Fibroblast of mammary gland (primary cell): ENCODE data around the gene PTOV1.

Experiments
- DNase-seq: peaks from one replicate; pipeline ENCODE4 v3.0.0-alpha.2; 2010; ENCODE audit warnings: low read depth
- H3K4me3 ChIP-seq: 2 replicates; pipeline ENCODE4 v1.5.1; 2011; ENCODE audit warnings: low read depth, mild to moderate bottlenecking, low read length, moderate library complexity; ENCODE audit not compliant: control insufficient read depth
- CTCF ChIP-seq: conservative IDR thresholded peaks from 2 replicates; pipeline ENCODE4 v1.5.1; 2011; ENCODE audit warnings: low read depth, low read length, inconsistent platforms; ENCODE audit not compliant: control insufficient read depth, insufficient read depth

The PTOV1 gene

GRCh38 chr19:49836176-49837008 is 14.6 kb upstream of the PTOV1 start:
- H3K4me3 ChIP-seq, result no peak overlapping the region
- DNase-seq, result no peak
- no peak for TF ChIP-seq CTCF

GRCh38 chr19:49837009-49837310 is 14.0 kb upstream of the PTOV1 start:
- no peak overlapping the region for H3K4me3 ChIP-seq
- DNase-seq, result no peak
- no peak for TF ChIP-seq CTCF

GRCh38 chr19:49837425-49837824 is 13.5 kb upstream of the PTOV1 start:
- TF ChIP-seq CTCF, result no peak
- no peak for DNase-seq
- H3K4me3 ChIP-seq, result no peak overlapping the region

- DNase-seq, result no peak
- no peak overlapping the region for H3K4me3 ChIP-seq
- TF ChIP-seq CTCF, result no peak
These were observed 11.9 kb upstream of the PTOV1 start for GRCh38 chr19:49838885-49839588.

GRCh38 chr19:49839713-49840112 is 11.2 kb upstream of the PTOV1 start:
- no peak for DNase-seq
- TF ChIP-seq CTCF, result no peak
- H3K4me3 ChIP-seq, result no peak overlapping the region

GRCh38 chr19:49840321-49840720 is 10.6 kb upstream of the PTOV1 start:
- H3K4me3 ChIP-seq, result no peak overlapping the region
- no peak for TF ChIP-seq CTCF
- DNase-seq, result no peak

- no peak for TF ChIP-seq CTCF
- DNase-seq, result no peak
These were observed 10.2 kb upstream of the PTOV1 start for GRCh38 chr19:49840736-49841249.

More at GRCh38 chr19:49840736-49841249, 10.2 kb upstream of the PTOV1 start:
- H3K4me3 ChIP-seq, result no peak overlapping the region
